Endothelial cell (in vitro differentiated cells): ENCODE data around the gene EIF3B. TPM values are rescaled to one million over a fixed set of nuclear protein-coding genes. Genes with fewer than 3 reads are reported as not detected.

ENCODE experiments used
- DNase-seq: peaks from one replicate; pipeline ENCODE4 v3.0.0; 2021; ENCODE audit warnings: low spot score
- H3K27ac Mint-ChIP-seq: one replicate; pipeline ENCODE4 v1.8.0; 2021; ENCODE audit warnings: mixed read lengths, inconsistent platforms; ENCODE audit not compliant: unreplicated experiment
- H3K27me3 Mint-ChIP-seq: one replicate; pipeline ENCODE4 v1.8.0; 2021; ENCODE audit warnings: mild to moderate bottlenecking, moderate library complexity, mixed read lengths, inconsistent platforms; ENCODE audit not compliant: unreplicated experiment
- H3K36me3 Mint-ChIP-seq: one replicate; pipeline ENCODE4 v1.8.0; 2021; ENCODE audit warnings: mild to moderate bottlenecking, low read depth, mixed read lengths, inconsistent platforms; ENCODE audit not compliant: unreplicated experiment
- H3K4me1 Mint-ChIP-seq: one replicate; pipeline ENCODE4 v1.8.0; 2021; ENCODE audit warnings: mild to moderate bottlenecking, mixed read lengths, inconsistent platforms; ENCODE audit not compliant: unreplicated experiment
- H3K4me3 Mint-ChIP-seq: one replicate; pipeline ENCODE4 v1.8.0; 2021; ENCODE audit warnings: mild to moderate bottlenecking, mixed read lengths, inconsistent platforms; ENCODE audit not compliant: unreplicated experiment
- H3K9me3 Mint-ChIP-seq: one replicate; pipeline ENCODE4 v1.8.0; 2021; ENCODE audit warnings: mixed read lengths, inconsistent platforms; ENCODE audit not compliant: unreplicated experiment
- CTCF ChIP-seq: fragments of 200-600 bp; sonication (generic); IDR thresholded peaks from one replicate; pipeline ENCODE4 v1.5.0; 2021; ENCODE audit warnings: antibody characterized with exemption; ENCODE audit not compliant: unreplicated experiment
- total RNA-seq: library from RNA; stranded (reverse); fragmentation: NEBNext Ultra II Directional; extraction: Animal tissue kit (Norgen Biotek cat#: 25700); gene quantifications from one replicate; pipeline ENCODE4 v1.2.1, GENCODE V29; 2021; ENCODE audit not compliant: unreplicated experiment

EIF3B gene
- total RNA-seq, 1 donor from 2014 or later: 125 TPM

DNA sequence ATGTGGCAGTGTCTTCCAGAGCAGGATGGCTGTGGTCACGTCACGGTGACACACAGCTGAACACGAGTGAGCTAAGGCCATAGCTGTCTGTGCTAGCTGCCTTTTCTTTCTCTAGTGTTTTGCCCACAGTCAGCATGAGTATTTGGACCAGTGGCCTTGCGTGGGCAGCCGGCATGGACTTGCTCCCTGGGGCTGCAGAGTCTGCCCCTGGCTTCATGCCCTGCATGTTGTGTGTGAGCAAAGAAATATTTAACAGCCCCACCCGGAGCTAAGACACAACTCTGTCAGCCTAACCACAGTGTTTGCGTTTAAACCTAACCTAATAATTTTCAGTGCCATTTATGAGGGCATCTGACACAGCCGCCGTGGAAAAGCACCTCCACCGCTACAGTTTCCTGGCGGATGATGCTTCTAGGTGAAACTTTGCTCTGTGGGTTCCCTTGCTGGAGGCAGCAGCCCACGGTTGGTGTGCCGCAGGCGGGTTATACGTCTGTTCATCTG is 63.4 kb downstream of the EIF3B start:
- no peak overlapping the region for H3K4me3 Mint-ChIP-seq
- H3K27ac Mint-ChIP-seq: no peak overlapping the region
- no peaks in the 10 kb centered on the region for H3K9me3 Mint-ChIP-seq
- H3K27me3 Mint-ChIP-seq: peaks cover 2% of the 10 kb centered on the region
- H3K36me3 Mint-ChIP-seq: no peaks in the 10 kb centered on the region
- H3K4me1 Mint-ChIP-seq: peaks cover 10% of the 10 kb centered on the region
- no peak for TF ChIP-seq CTCF
- no peak for DNase-seq

DNA sequence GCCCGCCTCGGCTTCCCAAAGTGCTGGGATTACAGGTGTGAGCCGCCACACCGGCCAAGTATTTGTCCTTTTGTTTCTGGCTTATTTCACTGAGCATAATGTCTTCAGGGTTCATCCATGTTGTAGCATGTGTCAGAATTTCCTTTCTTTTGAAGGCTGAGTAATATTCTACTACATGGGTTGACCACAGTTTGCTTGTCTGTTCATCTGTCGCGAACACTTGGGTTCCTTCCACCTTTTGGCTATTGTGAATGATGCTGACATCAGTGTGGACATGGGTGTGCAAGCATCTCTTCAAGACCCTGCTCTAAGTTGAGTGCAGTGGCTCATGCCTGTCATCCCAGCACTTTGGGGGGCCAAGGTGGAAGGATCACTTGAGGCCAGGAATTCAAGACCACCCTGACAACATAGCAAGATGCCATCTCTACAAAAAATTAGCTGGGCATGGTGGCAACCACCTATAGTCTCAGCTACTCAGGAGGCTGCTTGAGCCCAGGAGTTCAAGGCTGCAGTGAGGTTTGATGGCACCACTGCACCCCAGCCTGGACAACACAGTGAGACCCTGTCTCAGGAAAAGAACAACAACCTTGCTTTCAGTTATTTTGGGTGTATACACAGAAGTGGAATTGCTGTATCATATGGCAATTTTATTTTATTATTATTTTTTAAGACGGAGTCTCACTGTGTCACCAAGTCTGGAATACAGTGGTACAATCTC is 65.7 kb downstream of the EIF3B start:
- Mint-ChIP-seq H3K27me3 (no peaks in the 10 kb centered on the region), H3K4me3 (no peak overlapping the region), H3K9me3 (no peaks in the 10 kb centered on the region), H3K4me1 (peaks cover 7% of the 10 kb centered on the region), H3K27ac (no peak overlapping the region), H3K36me3 (no peaks in the 10 kb centered on the region)
- TF ChIP-seq CTCF: no peak
- DNase-seq: no peak

DNA sequence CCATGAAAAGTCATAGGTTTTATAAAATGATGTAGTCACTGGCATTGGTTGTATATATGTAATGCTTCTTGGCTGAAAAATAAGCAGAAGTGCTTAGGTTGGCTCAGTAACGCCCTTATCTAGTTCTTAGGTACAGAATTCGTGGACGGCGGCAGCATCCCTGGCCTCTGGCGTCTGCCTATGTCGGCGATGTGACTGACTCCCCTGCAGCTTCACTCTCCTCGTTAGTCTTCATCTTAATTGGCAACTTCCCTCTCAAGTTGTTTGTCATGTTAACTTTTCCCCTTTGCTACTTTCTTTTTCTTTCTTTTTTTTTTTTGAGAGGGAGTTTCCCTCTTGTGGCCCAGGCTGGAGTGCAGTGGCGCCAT is 67.3 kb downstream of the EIF3B start:
- H3K4me1 Mint-ChIP-seq: peaks cover 3% of the 10 kb centered on the region

GRCh38 chr7:2425749-2426148 is 71.1 kb downstream of the EIF3B start:
- Mint-ChIP-seq H3K27me3 (peaks cover under 1% of the 10 kb centered on the region), H3K27ac (no peak overlapping the region), H3K9me3 (no peaks in the 10 kb centered on the region), H3K4me1 (peaks cover 4% of the 10 kb centered on the region), H3K4me3 (no peak overlapping the region), H3K36me3 (peaks cover under 1% of the 10 kb centered on the region)
- no peak for TF ChIP-seq CTCF
- no peak for DNase-seq

More for the DNA sequence above, 67.3 kb downstream of the EIF3B start:
- no peak for TF ChIP-seq CTCF
- Mint-ChIP-seq H3K27ac (no peak overlapping the region), H3K4me3 (no peak overlapping the region), H3K36me3 (no peaks in the 10 kb centered on the region), H3K9me3 (no peaks in the 10 kb centered on the region), H3K27me3 (no peaks in the 10 kb centered on the region)
- no peak for DNase-seq

Other genes with a start within 250 kb of the EIF3B start
- 43.3 TPM for gene MAD1L1, start 121.9 kb upstream of the EIF3B start, total RNA-seq
- 19.1 TPM for gene MRM2, start 112.6 kb upstream of the EIF3B start, total RNA-seq
- 14.2 TPM for gene NUDT1, start 112.6 kb upstream of the EIF3B start, total RNA-seq
- gene SNX8, start 40.4 kb upstream of the EIF3B start, total RNA-seq: 40.7 TPM
- 26.9 TPM for gene CHST12, start 48.8 kb downstream of the EIF3B start, total RNA-seq
- gene GRIFIN, start 121.6 kb downstream of the EIF3B start, total RNA-seq: not detected
- gene LFNG, start 164.9 kb downstream of the EIF3B start, total RNA-seq: 83.5 TPM
- 34.0 TPM for gene BRAT1, start 200.7 kb downstream of the EIF3B start, total RNA-seq
- 9.6 TPM for gene IQCE, start 204.2 kb downstream of the EIF3B start, total RNA-seq